ENCODE results near the gene ST8SIA6. TPM values are rescaled to one million over a fixed set of nuclear protein-coding genes. Genes with fewer than 3 reads are reported as not detected.
A peak's percentile ranks its signal among the peaks of the same experiment; 100 is the strongest.

ST8SIA6 gene
- total RNA-seq, 2 experiments from 2014 or later: 0.19 to 0.34 TPM

DNA sequence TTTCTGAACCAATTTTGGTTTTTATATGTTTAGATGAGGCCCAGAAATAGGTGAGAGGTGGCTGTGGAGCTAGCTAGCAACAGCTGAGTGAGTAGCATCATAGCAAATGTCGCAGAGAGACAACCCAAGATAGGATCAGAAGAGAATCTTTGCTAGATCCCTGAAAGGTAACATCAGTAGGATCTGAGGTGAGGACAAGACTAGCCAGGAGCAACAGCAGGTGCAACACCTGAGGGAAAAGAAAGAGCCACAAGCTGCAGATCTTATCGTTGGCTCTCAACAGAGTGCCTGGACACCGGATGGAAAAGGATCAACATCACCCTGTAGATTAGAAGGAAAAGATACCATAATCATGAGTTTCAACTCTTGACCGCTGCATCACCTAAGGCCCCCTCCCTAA lies 4.4 kb downstream of the ST8SIA6 start:
- peaks cover 4% of the 10 kb centered on the region for H3K9me3 Mint-ChIP-seq
- peaks cover 6 to 8% of the 10 kb centered on the region in 2 experiments for H3K9me3 ChIP-seq (ENCODE audit: control insufficient read depth in 1 of 2, insufficient read depth in 1 of 2, low read length in 2 of 2)
- POLR2A ChIA-PET: interaction anchor here (0.6 to 1.6 kb wide), 3 partner anchors 24 to 636 kb away, joined by 3 read pairs; partner anchors contain the start of gene RSU1
- ATAC-seq (ENCODE audit: poor library complexity): no peak
- H3K4me1 Mint-ChIP-seq (ENCODE audit: low read depth): peaks cover 24% of the 10 kb centered on the region
- TF ChIP-seq, protein P1, sequence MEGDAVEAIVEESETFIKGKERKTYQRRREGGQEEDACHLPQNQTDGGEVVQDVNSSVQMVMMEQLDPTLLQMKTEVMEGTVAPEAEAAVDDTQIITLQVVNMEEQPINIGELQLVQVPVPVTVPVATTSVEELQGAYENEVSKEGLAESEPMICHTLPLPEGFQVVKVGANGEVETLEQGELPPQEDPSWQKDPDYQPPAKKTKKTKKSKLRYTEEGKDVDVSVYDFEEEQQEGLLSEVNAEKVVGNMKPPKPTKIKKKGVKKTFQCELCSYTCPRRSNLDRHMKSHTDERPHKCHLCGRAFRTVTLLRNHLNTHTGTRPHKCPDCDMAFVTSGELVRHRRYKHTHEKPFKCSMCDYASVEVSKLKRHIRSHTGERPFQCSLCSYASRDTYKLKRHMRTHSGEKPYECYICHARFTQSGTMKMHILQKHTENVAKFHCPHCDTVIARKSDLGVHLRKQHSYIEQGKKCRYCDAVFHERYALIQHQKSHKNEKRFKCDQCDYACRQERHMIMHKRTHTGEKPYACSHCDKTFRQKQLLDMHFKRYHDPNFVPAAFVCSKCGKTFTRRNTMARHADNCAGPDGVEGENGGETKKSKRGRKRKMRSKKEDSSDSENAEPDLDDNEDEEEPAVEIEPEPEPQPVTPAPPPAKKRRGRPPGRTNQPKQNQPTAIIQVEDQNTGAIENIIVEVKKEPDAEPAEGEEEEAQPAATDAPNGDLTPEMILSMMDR (IDR thresholded peaks at IDR 0.05): no peak
- no peak for DNase-seq
- no peak overlapping the region for H3K27ac Mint-ChIP-seq
- CTCF ChIA-PET: interaction anchor here (0.6 to 1.3 kb wide), 2 partner anchors 25 to 41 kb away, joined by 3 to 4 read pairs; no protein-coding TSS in a partner anchor
- H3K36me3 ChIP-seq (ENCODE audit: insufficient read depth, low read length): no peaks in the 10 kb centered on the region
- peaks cover 21% of the 10 kb centered on the region for H3K27me3 Mint-ChIP-seq
- H3K27ac ChIP-seq (ENCODE audit: low read depth in 1 of 2, low read length in 2 of 2): no peak overlapping the region
- H3K27me3 ChIP-seq (ENCODE audit: control insufficient read depth in 1 of 2, insufficient read depth in 2 of 2, low read length in 2 of 2): no peaks in the 10 kb centered on the region
- H3K4me3 Mint-ChIP-seq: no peak overlapping the region
- no peaks in the 10 kb centered on the region for H3K36me3 Mint-ChIP-seq (ENCODE audit: low read depth)
- intact Hi-C loops (cut with DNase I, micrococcal nuclease): loop anchor here in 1 of 2 experiments (5.0 kb wide), 1 partner anchor 63 kb away; no protein-coding TSS in a partner anchor
- peaks cover 11% of the 10 kb centered on the region for H3K4me1 ChIP-seq (ENCODE audit: insufficient read depth, low read length)
- no peak overlapping the region for H3K4me3 ChIP-seq (ENCODE audit: low read length)

GRCh38 chr10:17445400-17445998 lies 8.9 kb downstream of the ST8SIA6 start:
- ChIA-PET POLR2A (no interaction called here), CTCF (no interaction called here)
- no peak for DNase-seq
- H3K4me3 Mint-ChIP-seq: no peak overlapping the region
- TF ChIP-seq, protein P1 (IDR thresholded peaks at IDR 0.05): no peak
- Histone ChIP-seq H3K4me3 (ENCODE audit: low read length) (no peak overlapping the region), H3K4me1 (ENCODE audit: insufficient read depth, low read length) (peaks cover 4% of the 10 kb centered on the region), H3K9me3 (ENCODE audit: control insufficient read depth in 1 of 2, insufficient read depth in 1 of 2, low read length in 2 of 2) (peaks cover 6 to 8% of the 10 kb centered on the region in 2 experiments), H3K27ac (ENCODE audit: low read depth in 1 of 2, low read length in 2 of 2) (no peak overlapping the region), H3K27me3 (ENCODE audit: control insufficient read depth in 1 of 2, insufficient read depth in 2 of 2, low read length in 2 of 2) (no peaks in the 10 kb centered on the region), H3K36me3 (ENCODE audit: insufficient read depth, low read length) (no peaks in the 10 kb centered on the region)
- peaks cover 37% of the 10 kb centered on the region for H3K27me3 Mint-ChIP-seq
- no peak overlapping the region for H3K27ac Mint-ChIP-seq
- no peak for ATAC-seq (ENCODE audit: poor library complexity)
- H3K4me1 Mint-ChIP-seq (ENCODE audit: low read depth): peaks cover 11% of the 10 kb centered on the region
- no peaks in the 10 kb centered on the region for H3K36me3 Mint-ChIP-seq (ENCODE audit: low read depth)
- intact Hi-C loops (cut with DNase I, micrococcal nuclease): no loop called here
- peaks cover 4% of the 10 kb centered on the region for H3K9me3 Mint-ChIP-seq

DNA sequence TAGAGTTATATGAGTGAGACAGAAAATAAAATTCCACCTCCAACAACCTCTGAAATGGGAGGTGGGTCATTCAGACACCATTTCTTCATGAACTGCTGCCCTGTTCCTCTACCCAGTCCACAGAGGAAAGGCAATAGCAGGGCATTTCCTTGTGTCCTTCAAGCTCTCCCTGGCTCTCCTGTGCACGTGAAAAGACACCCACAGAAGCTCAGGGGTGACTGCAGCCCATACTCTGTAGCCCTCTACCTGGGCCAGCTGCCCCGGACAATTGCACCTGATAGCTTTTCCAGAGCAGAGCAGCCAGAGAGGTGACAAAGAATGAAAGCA lies 10.0 kb downstream of the ST8SIA6 start:
- H3K4me1 Mint-ChIP-seq (ENCODE audit: low read depth): peaks cover 11% of the 10 kb centered on the region
- H3K27ac Mint-ChIP-seq: no peak overlapping the region
- no peak overlapping the region for H3K4me3 Mint-ChIP-seq
- no peaks in the 10 kb centered on the region for H3K27me3 ChIP-seq (ENCODE audit: control insufficient read depth in 1 of 2, insufficient read depth in 2 of 2, low read length in 2 of 2)
- TF ChIP-seq, protein P1 (IDR thresholded peaks at IDR 0.05): no peak
- peaks cover 2 to 8% of the 10 kb centered on the region in 2 experiments for H3K9me3 ChIP-seq (ENCODE audit: control insufficient read depth in 1 of 2, insufficient read depth in 1 of 2, low read length in 2 of 2)
- POLR2A ChIA-PET: no interaction called here
- peaks cover 4% of the 10 kb centered on the region for H3K4me1 ChIP-seq (ENCODE audit: insufficient read depth, low read length)
- no peaks in the 10 kb centered on the region for H3K36me3 Mint-ChIP-seq (ENCODE audit: low read depth)
- ATAC-seq (ENCODE audit: poor library complexity) (peak; percentile 22), DNase-seq (no peak)
- CTCF ChIA-PET: no interaction called here
- H3K27me3 Mint-ChIP-seq: peaks cover 39% of the 10 kb centered on the region
- peaks cover 1% of the 10 kb centered on the region for H3K9me3 Mint-ChIP-seq
- no peak overlapping the region for H3K27ac ChIP-seq (ENCODE audit: low read depth in 1 of 2, low read length in 2 of 2)
- H3K4me3 ChIP-seq (ENCODE audit: low read length): no peak overlapping the region
- intact Hi-C loops (cut with DNase I, micrococcal nuclease): no loop called here
- H3K36me3 ChIP-seq (ENCODE audit: insufficient read depth, low read length): no peaks in the 10 kb centered on the region

All from CD4-positive, alpha-beta T cell (primary cell).